ENCODE results near the gene PIP4K2A. TPM values are rescaled to one million over a fixed set of nuclear protein-coding genes. Genes with fewer than 3 reads are reported as not detected.

The PIP4K2A gene
- total and polyA plus RNA-seq, 4 donors = 7.3 to 42.2 (median 27.6) TPM

DNA sequence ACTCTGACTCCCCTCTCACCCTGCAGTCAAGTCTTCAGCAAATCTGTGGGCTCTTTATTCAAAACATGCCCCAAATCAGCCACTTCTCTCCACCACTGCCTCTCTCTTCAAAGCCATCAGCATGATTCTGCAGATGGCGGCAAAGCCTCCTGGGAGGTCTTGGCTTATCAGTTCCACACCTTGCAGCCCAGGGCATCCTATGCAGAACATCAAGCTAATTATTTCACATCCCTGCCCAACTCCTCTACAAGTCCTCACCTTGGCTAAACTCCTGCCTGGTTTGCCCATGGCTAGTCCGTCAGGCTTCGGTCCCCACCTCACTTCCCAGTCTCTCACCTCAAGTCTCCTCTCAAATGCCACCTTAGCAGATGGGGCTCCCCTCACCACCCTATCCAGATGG lies 70.2 kb downstream of the PIP4K2A start:
- WGBS, 2 donors = 81 to 97% methylated on average over 3 of the region's 3 CpGs
- no peak for DNase-seq

DNA sequence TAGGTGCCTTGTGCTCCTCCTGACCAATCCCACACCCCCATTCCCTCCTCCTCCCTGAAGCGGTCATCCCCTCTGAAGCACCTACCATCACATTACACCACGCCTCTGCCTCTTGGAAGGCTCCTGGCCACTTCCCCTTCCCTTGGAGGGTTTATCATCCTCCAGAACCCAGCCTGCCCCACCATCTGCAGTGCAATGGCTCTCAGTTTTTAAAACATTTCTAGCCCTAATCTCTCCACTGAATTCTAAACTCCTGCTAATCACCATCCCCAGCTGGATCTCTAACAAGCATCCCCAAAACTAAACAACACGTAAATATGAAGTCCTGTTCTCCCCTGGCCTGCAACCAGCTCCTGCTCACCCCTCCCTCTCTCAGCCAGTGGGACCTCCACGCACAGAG lies 70.6 kb downstream of the PIP4K2A start:
- Histone ChIP-seq H3K4me1 (ENCODE audit: control insufficient read depth in 5 of 5, insufficient read depth in 5 of 5, low read length in 5 of 5) (peaks cover 5 to 38% (median 10%) of the 10 kb centered on the region in 5 donors), H3K4me3 (no peak overlapping the region), H3K36me3 (ENCODE audit: control insufficient read depth in 4 of 4, insufficient read depth in 4 of 4, low read length in 4 of 4) (no peaks in the 10 kb centered on the region), H3K9me3 (ENCODE audit: control insufficient read depth in 4 of 4, insufficient read depth in 3 of 4, low read length in 3 of 4) (no peaks in the 10 kb centered on the region), H3K27ac (ENCODE audit: low read depth in 1 of 2, low read length in 1 of 2) (no peak overlapping the region), H3K9ac (ENCODE audit: insufficient read depth in 1 of 2, low read length in 2 of 2) (no peak overlapping the region), H3K27me3 (ENCODE audit: control insufficient read depth in 3 of 3, insufficient read depth in 3 of 3, low read length in 2 of 3) (no peaks in the 10 kb centered on the region)
- TF ChIP-seq, protein P1, sequence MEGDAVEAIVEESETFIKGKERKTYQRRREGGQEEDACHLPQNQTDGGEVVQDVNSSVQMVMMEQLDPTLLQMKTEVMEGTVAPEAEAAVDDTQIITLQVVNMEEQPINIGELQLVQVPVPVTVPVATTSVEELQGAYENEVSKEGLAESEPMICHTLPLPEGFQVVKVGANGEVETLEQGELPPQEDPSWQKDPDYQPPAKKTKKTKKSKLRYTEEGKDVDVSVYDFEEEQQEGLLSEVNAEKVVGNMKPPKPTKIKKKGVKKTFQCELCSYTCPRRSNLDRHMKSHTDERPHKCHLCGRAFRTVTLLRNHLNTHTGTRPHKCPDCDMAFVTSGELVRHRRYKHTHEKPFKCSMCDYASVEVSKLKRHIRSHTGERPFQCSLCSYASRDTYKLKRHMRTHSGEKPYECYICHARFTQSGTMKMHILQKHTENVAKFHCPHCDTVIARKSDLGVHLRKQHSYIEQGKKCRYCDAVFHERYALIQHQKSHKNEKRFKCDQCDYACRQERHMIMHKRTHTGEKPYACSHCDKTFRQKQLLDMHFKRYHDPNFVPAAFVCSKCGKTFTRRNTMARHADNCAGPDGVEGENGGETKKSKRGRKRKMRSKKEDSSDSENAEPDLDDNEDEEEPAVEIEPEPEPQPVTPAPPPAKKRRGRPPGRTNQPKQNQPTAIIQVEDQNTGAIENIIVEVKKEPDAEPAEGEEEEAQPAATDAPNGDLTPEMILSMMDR (IDR thresholded peaks at IDR 0.05; ENCODE audit: control extremely low read depth, extremely low read depth) = no peak
- no peak for ATAC-seq (ENCODE audit: insufficient read depth, low FRiP score)
- no peak for DNase-seq
- WGBS, 2 donors = 59 to 83% methylated on average over 4 of the region's 4 CpGs

More for the DNA sequence above, 70.2 kb downstream of the PIP4K2A start:
- TF ChIP-seq, protein P1 (IDR thresholded peaks at IDR 0.05; ENCODE audit: control extremely low read depth, extremely low read depth) = no peak
- no peaks in the 10 kb centered on the region for H3K9me3 ChIP-seq (ENCODE audit: control insufficient read depth in 4 of 4, insufficient read depth in 3 of 4, low read length in 3 of 4)
- H3K9ac ChIP-seq (ENCODE audit: insufficient read depth in 1 of 2, low read length in 2 of 2) = no peak overlapping the region
- no peak overlapping the region for H3K27ac ChIP-seq (ENCODE audit: low read depth in 1 of 2, low read length in 1 of 2)
- no peaks in the 10 kb centered on the region for H3K27me3 ChIP-seq (ENCODE audit: control insufficient read depth in 3 of 3, insufficient read depth in 3 of 3, low read length in 2 of 3)
- peaks cover 5 to 42% (median 10%) of the 10 kb centered on the region in 5 donors for H3K4me1 ChIP-seq (ENCODE audit: control insufficient read depth in 5 of 5, insufficient read depth in 5 of 5, low read length in 5 of 5)
- no peaks in the 10 kb centered on the region for H3K36me3 ChIP-seq (ENCODE audit: control insufficient read depth in 4 of 4, insufficient read depth in 4 of 4, low read length in 4 of 4)
- H3K4me3 ChIP-seq = no peak overlapping the region
- no peak for ATAC-seq (ENCODE audit: insufficient read depth, low FRiP score)

DNA sequence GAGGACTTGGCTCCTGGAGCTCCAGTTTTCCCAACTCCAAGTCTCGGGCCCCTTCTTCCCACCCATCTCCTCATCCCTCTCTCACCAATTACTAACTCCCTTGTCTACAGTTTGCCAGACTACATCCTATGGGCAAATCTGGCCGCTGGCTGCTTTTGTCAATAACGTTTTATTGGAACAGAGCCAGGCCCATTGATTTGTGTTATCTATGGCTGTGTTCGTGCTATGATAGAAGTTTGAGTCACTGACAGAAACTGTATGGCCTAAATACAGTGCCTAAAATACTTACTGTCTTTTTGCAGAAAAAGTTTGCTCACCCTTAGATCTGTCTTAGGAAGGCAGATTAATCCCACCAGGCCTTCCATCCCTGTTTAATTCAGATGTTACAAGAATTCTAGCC lies 71.3 kb downstream of the PIP4K2A start:
- TF ChIP-seq, protein P1 (IDR thresholded peaks at IDR 0.05; ENCODE audit: control extremely low read depth, extremely low read depth) = no peak
- Histone ChIP-seq H3K4me3 (no peak overlapping the region), H3K9me3 (ENCODE audit: control insufficient read depth in 4 of 4, insufficient read depth in 3 of 4, low read length in 3 of 4) (no peaks in the 10 kb centered on the region), H3K27ac (ENCODE audit: low read depth in 1 of 2, low read length in 1 of 2) (no peak overlapping the region), H3K9ac (ENCODE audit: insufficient read depth in 1 of 2, low read length in 2 of 2) (no peak overlapping the region), H3K4me1 (ENCODE audit: control insufficient read depth in 5 of 5, insufficient read depth in 5 of 5, low read length in 5 of 5) (peaks cover 5 to 33% (median 10%) of the 10 kb centered on the region in 5 donors), H3K27me3 (ENCODE audit: control insufficient read depth in 3 of 3, insufficient read depth in 3 of 3, low read length in 2 of 3) (no peaks in the 10 kb centered on the region), H3K36me3 (ENCODE audit: control insufficient read depth in 4 of 4, insufficient read depth in 4 of 4, low read length in 4 of 4) (no peaks in the 10 kb centered on the region)
- ATAC-seq (ENCODE audit: insufficient read depth, low FRiP score) = no peak
- 73 to 77% methylated on average over 4 of the region's 4 CpGs for WGBS, 2 donors
- no peak for DNase-seq

DNA sequence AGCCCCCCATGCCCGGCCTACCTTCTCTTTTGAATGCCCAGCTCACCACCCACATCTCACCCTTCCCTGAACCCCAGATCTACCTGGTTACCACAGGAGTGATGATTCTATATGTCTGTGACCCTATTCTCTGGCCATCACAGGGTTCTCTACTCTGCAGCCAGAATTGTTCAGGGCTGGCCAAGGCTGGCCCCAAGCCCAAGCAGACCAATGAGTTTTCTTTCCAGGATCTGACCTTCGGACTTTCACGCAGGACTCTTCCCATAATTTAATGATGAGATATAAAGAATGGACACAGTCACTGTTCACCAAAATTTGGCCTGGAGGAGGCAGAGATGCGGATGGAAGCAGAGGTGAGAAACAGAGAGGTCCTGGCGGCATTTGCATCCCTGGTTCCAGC lies 72.6 kb downstream of the PIP4K2A start:
- ATAC-seq (ENCODE audit: insufficient read depth, low FRiP score) = no peak
- DNase-seq = no peak
- Histone ChIP-seq H3K27ac (ENCODE audit: low read depth in 1 of 2, low read length in 1 of 2) (no peak overlapping the region), H3K9ac (ENCODE audit: insufficient read depth in 1 of 2, low read length in 2 of 2) (no peak overlapping the region), H3K4me1 (ENCODE audit: control insufficient read depth in 5 of 5, insufficient read depth in 5 of 5, low read length in 5 of 5) (peaks cover 0 to 20% (median 7%) of the 10 kb centered on the region in 5 donors), H3K27me3 (ENCODE audit: control insufficient read depth in 3 of 3, insufficient read depth in 3 of 3, low read length in 2 of 3) (no peaks in the 10 kb centered on the region), H3K9me3 (ENCODE audit: control insufficient read depth in 4 of 4, insufficient read depth in 3 of 4, low read length in 3 of 4) (no peaks in the 10 kb centered on the region), H3K36me3 (ENCODE audit: control insufficient read depth in 4 of 4, insufficient read depth in 4 of 4, low read length in 4 of 4) (no peaks in the 10 kb centered on the region), H3K4me3 (no peak overlapping the region)
- WGBS, 2 donors = 94 to 97% methylated on average over 5 of the region's 5 CpGs
- TF ChIP-seq, protein P1 (IDR thresholded peaks at IDR 0.05; ENCODE audit: control extremely low read depth, extremely low read depth) = no peak

Data from lung (tissue), 12 donors.